Measurements from ENCODE around the gene AKAP12. TPM values are rescaled to one million over a fixed set of nuclear protein-coding genes. Genes with fewer than 3 reads are reported as not detected.

Gene AKAP12
- total RNA-seq, 2 donors from 2014 or later = 0.18 to 0.20 TPM

DNA sequence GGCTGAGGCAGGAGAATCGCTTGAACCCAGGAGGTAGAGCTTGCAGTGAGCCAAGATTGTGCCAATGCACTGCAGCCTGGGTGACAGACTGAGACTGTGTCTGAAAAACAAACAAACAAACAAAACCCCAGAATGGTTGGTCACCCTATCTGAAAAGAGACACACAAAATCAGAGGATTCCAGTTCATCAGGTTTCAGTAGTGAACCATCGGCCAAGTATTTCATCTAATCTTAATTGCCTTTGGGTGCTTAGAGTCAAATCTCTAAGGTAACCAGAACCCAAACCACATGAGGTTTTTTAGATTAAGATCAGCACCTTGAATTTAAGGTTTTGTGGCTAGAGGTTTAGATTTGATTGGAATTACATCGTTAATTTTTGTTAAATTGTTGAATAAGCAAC, 159.9 kb downstream of the AKAP12 start:
- ATAC-seq (peak; percentile 46), DNase-seq (no peak)
- no peak overlapping the region for H3K27ac Mint-ChIP-seq
- H3K36me3 Mint-ChIP-seq (ENCODE audit: low read depth) = no peaks in the 10 kb centered on the region
- H3K27me3 Mint-ChIP-seq = no peaks in the 10 kb centered on the region
- H3K4me3 Mint-ChIP-seq = no peak overlapping the region
- H3K9me3 ChIP-seq (ENCODE audit: control insufficient read depth, low read length, poor library complexity, severe bottlenecking) = no peaks in the 10 kb centered on the region
- peaks cover 36% of the 10 kb centered on the region for H3K4me1 Mint-ChIP-seq

DNA sequence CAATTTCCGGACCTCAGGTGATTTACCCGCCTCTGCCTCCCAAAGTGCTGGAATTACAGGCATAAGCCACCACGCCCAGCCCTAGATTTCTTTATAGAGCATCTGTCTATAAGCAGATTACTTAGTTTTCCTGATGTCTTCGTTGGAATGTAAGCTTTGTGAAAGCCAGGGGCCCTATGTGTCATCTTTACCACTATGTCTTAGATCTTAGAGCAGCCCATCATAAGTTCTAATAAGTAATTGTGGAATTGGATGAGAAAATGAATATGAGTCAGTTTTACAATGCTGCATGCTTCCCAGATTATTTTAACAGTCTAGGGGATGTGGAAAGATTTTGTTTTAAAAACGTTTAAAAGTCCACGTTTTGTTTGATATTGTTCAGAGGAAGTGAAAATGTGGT, 160.7 kb downstream of the AKAP12 start:
- DNase-seq (no peak), ATAC-seq (no peak)
- Mint-ChIP-seq H3K36me3 (ENCODE audit: low read depth) (no peaks in the 10 kb centered on the region), H3K27me3 (no peaks in the 10 kb centered on the region), H3K4me1 (peaks cover 32% of the 10 kb centered on the region), H3K4me3 (peak overlapping the region; percentile 53), H3K27ac (peak overlapping the region; percentile 62)
- no peaks in the 10 kb centered on the region for H3K9me3 ChIP-seq (ENCODE audit: control insufficient read depth, low read length, poor library complexity, severe bottlenecking)

DNA sequence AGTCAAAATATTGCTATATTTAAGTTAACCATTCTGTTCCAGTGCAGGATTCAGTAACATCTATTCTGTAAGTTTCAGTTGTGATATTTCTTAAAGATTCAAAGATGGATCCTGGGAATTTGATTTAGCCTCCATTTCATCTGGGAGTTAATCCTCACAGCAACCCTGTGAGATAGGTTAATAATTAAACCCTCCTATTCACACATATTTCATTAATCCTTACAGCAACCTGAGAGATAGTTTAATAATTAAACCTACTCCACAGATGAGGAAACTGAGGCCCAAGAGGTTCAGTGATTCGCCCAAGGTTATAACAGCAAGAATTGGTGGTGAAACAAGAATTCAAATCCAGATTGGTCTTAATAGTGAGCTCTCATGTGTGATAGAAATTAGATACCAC, 162.5 kb downstream of the AKAP12 start:
- Mint-ChIP-seq H3K27me3 (no peaks in the 10 kb centered on the region), H3K36me3 (ENCODE audit: low read depth) (peaks cover 1% of the 10 kb centered on the region), H3K4me1 (peaks cover 34% of the 10 kb centered on the region), H3K27ac (no peak overlapping the region), H3K4me3 (no peak overlapping the region)
- ATAC-seq (no peak), DNase-seq (no peak)
- no peaks in the 10 kb centered on the region for H3K9me3 ChIP-seq (ENCODE audit: control insufficient read depth, low read length, poor library complexity, severe bottlenecking)

DNA sequence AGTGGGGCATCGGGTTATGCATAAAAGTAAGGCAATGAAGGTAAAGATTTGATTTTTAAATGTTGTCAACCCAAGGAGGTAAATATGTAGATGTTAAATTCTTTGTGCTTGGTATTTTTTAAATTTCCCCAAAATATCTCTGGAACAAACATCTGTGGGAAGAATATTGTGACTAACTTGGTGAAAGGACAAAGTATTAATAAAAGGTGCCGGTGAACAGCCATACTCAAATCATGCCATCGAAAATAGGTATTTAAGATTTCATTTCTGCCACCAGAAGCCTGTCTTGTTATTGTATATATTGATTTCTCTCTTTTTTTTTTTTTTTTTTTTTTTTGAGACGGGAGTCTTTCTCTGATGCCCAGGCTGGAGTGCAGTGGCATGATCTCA, 164.1 kb downstream of the AKAP12 start:
- H3K36me3 Mint-ChIP-seq (ENCODE audit: low read depth) = peaks cover 3% of the 10 kb centered on the region
- H3K4me3 Mint-ChIP-seq = no peak overlapping the region
- DNase-seq (no peak), ATAC-seq (no peak)
- H3K27ac Mint-ChIP-seq = no peak overlapping the region
- H3K4me1 Mint-ChIP-seq = peaks cover 27% of the 10 kb centered on the region
- no peaks in the 10 kb centered on the region for H3K9me3 ChIP-seq (ENCODE audit: control insufficient read depth, low read length, poor library complexity, severe bottlenecking)
- H3K27me3 Mint-ChIP-seq = no peaks in the 10 kb centered on the region

Other genes starting within 250 kb of the AKAP12 start
- gene ZBTB2, start 151.6 kb downstream of the AKAP12 start, total RNA-seq = 10 to 100 TPM; 23.5 to 29.2 TPM
- gene RMND1, start 212.2 kb downstream of the AKAP12 start, total RNA-seq = 1 to 10 TPM; 7.0 to 8.5 TPM

Data from T-helper 17 cell (primary cell).